HL-60 (cell line): ENCODE measurements around the gene LIPC.

Experiments
- GABPA ChIP-seq: IDR thresholded peaks from 2 replicates; pipeline ENCODE4 v1.6.1; 2012; ENCODE audit warnings: low read depth
- POLR2AphosphoS5 ChIP-seq: IDR thresholded peaks from 2 replicates; pipeline ENCODE4 v1.6.1; 2012; ENCODE audit warnings: low read depth
- REST ChIP-seq: IDR thresholded peaks from 2 replicates; pipeline ENCODE4 v1.6.1; 2012; ENCODE audit warnings: low read depth; ENCODE audit not compliant: insufficient replicate concordance
- SPI1 ChIP-seq: IDR thresholded peaks from 2 replicates; pipeline ENCODE4 v1.6.1; 2012; ENCODE audit warnings: low read depth, mild to moderate bottlenecking, borderline replicate concordance
- TF ChIP-seq, protein P1 (sequence below): IDR thresholded peaks from one replicate; pipeline ENCODE4 v1.5.1; 2011; ENCODE audit warnings: low read length, control low read depth, inconsistent platforms; ENCODE audit not compliant: insufficient read depth

- TF ChIP-seq, protein P1, sequence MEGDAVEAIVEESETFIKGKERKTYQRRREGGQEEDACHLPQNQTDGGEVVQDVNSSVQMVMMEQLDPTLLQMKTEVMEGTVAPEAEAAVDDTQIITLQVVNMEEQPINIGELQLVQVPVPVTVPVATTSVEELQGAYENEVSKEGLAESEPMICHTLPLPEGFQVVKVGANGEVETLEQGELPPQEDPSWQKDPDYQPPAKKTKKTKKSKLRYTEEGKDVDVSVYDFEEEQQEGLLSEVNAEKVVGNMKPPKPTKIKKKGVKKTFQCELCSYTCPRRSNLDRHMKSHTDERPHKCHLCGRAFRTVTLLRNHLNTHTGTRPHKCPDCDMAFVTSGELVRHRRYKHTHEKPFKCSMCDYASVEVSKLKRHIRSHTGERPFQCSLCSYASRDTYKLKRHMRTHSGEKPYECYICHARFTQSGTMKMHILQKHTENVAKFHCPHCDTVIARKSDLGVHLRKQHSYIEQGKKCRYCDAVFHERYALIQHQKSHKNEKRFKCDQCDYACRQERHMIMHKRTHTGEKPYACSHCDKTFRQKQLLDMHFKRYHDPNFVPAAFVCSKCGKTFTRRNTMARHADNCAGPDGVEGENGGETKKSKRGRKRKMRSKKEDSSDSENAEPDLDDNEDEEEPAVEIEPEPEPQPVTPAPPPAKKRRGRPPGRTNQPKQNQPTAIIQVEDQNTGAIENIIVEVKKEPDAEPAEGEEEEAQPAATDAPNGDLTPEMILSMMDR: no peak
- TF ChIP-seq SPI1 (no peak), POLR2AphosphoS5 (no peak), REST (no peak), GABPA (no peak)
Measured at GRCh38 chr15:58569455-58569854, 137.7 kb downstream of the LIPC start.
